HFF-Myc (cell line): Measurements from ENCODE around the gene PLEKHG4B.

ENCODE experiments used
- DNase-seq: peaks from one replicate; pipeline ENCODE4 v3.0.0-alpha.2; 2011; ENCODE audit warnings: low read depth; ENCODE audit errors: extremely low read depth
- H3K4me3 ChIP-seq: replicated peaks from 2 replicates; pipeline ENCODE4 v1.5.1; 2011; ENCODE audit warnings: low read depth, mild to moderate bottlenecking, control low read depth, low read length
- CTCF ChIP-seq: IDR thresholded peaks from 2 replicates; pipeline ENCODE4 v1.5.1; 2012; ENCODE audit warnings: mild to moderate bottlenecking, low read depth, low read length, control low read depth; ENCODE audit errors: missing control alignments

PLEKHG4B gene

GRCh38 chr5:152077-152476, 60.1 kb downstream of the PLEKHG4B start:
- no peak overlapping the region for H3K4me3 ChIP-seq
- DNase-seq, result no peak
- TF ChIP-seq CTCF, result no peak

- TF ChIP-seq CTCF, result no peak
- no peak for DNase-seq
- H3K4me3 ChIP-seq, result no peak overlapping the region
Observed at GRCh38 chr5:153256-153655, 61.3 kb downstream of the PLEKHG4B start.

- H3K4me3 ChIP-seq, result no peak overlapping the region
- no peak for DNase-seq
- TF ChIP-seq CTCF, result no peak
Observed at GRCh38 chr5:154236-154635, 62.3 kb downstream of the PLEKHG4B start.

- no peak for DNase-seq
- H3K4me3 ChIP-seq, result no peak overlapping the region
- TF ChIP-seq CTCF, result no peak
Observed at GRCh38 chr5:154826-155225, 62.9 kb downstream of the PLEKHG4B start.

GRCh38 chr5:155651-156410, 63.9 kb downstream of the PLEKHG4B start:
- TF ChIP-seq CTCF, result no peak
- no peak overlapping the region for H3K4me3 ChIP-seq
- no peak for DNase-seq

- DNase-seq, result no peak
- no peak for TF ChIP-seq CTCF
- no peak overlapping the region for H3K4me3 ChIP-seq
Observed at GRCh38 chr5:156411-157072, 64.6 kb downstream of the PLEKHG4B start.
